ENCODE data around the gene STAT3.
"Not testable (repeated sequence)": the region's sequence is repeated elsewhere in the genome, so short reads cannot be mapped to it uniquely, and the experiment has no call there.

Gene STAT3

GRCh38 chr17:42372142-42372541, 16.1 kb downstream of the STAT3 start:
- Histone ChIP-seq H3K4me3 (ENCODE audit: insufficient read depth in 1 of 2, low read depth in 1 of 2, low read length in 2 of 2) (no peak overlapping the region), H2AFZ (ENCODE audit: low read depth, low read length) (no peak overlapping the region), H2BK5ac (ENCODE audit: low read depth, low read length, poor library complexity, severe bottlenecking) (no peak overlapping the region), H3K4me2 (ENCODE audit: low read length, poor library complexity, severe bottlenecking) (no peak overlapping the region), H3K27me3 (ENCODE audit: control insufficient read depth in 1 of 2, insufficient read depth in 1 of 2, low read length in 2 of 2) (no peaks in the 10 kb centered on the region), H3K9me3 (ENCODE audit: control insufficient read depth, low read length) (no peaks in the 10 kb centered on the region), H3K27ac (ENCODE audit: low read length, poor library complexity, severe bottlenecking) (no peak overlapping the region), H3K4ac (ENCODE audit: low read depth in 1 of 2, low read length in 2 of 2) (no peak overlapping the region), H4K8ac (ENCODE audit: low read length) (no peak overlapping the region), H3K36me3 (ENCODE audit: control insufficient read depth in 1 of 2, insufficient read depth in 2 of 2, low read depth in 1 of 2, low read length in 2 of 2) (peaks cover 3 to 18% of the 10 kb centered on the region in 2 experiments), H3K4me1 (ENCODE audit: control insufficient read depth, insufficient read depth, low read depth, low read length) (peaks cover 2% of the 10 kb centered on the region), H3K18ac (ENCODE audit: low read depth in 1 of 2, low read length in 2 of 2) (no peak overlapping the region), H2BK15ac (ENCODE audit: low read depth, poor library complexity, severe bottlenecking) (no peak overlapping the region), H2BK120ac (ENCODE audit: low read depth, low read length) (no peak overlapping the region), H3K14ac (ENCODE audit: low read length in 2 of 2) (no peak overlapping the region), H4K91ac (ENCODE audit: low read length) (no peak overlapping the region), H2AK5ac (ENCODE audit: low read length, severe bottlenecking) (no peak overlapping the region), H3K79me1 (replicated peaks; ENCODE audit: low read length, poor library complexity, severe bottlenecking) (peaks cover 2% of the 10 kb centered on the region), H3K9ac (ENCODE audit: low read length) (no peak overlapping the region), H2BK12ac (ENCODE audit: low read length in 2 of 2) (no peak overlapping the region), H3K23ac (ENCODE audit: low read length in 2 of 2) (no peak overlapping the region)
- DNase-seq = no peak

- H3K23ac ChIP-seq (ENCODE audit: low read length in 2 of 2); H4K8ac ChIP-seq (ENCODE audit: low read length); H3K18ac ChIP-seq (ENCODE audit: low read depth in 1 of 2, low read length in 2 of 2); H3K14ac ChIP-seq (ENCODE audit: low read length in 2 of 2); H2BK12ac ChIP-seq (ENCODE audit: low read length in 2 of 2); DNase-seq; H3K27me3 ChIP-seq (ENCODE audit: control insufficient read depth in 1 of 2, insufficient read depth in 1 of 2, low read length in 2 of 2); H2AFZ ChIP-seq (ENCODE audit: low read depth, low read length); H3K4me1 ChIP-seq (ENCODE audit: control insufficient read depth, insufficient read depth, low read depth, low read length); H2BK120ac ChIP-seq (ENCODE audit: low read depth, low read length); H4K91ac ChIP-seq (ENCODE audit: low read length); H3K79me1 ChIP-seq (replicated peaks; ENCODE audit: low read length, poor library complexity, severe bottlenecking); H2AK5ac ChIP-seq (ENCODE audit: low read length, severe bottlenecking); H3K4ac ChIP-seq (ENCODE audit: low read depth in 1 of 2, low read length in 2 of 2); H3K4me3 ChIP-seq (ENCODE audit: insufficient read depth in 1 of 2, low read depth in 1 of 2, low read length in 2 of 2); H2BK15ac ChIP-seq (ENCODE audit: low read depth, poor library complexity, severe bottlenecking); H3K9me3 ChIP-seq (ENCODE audit: control insufficient read depth, low read length); H2BK5ac ChIP-seq (ENCODE audit: low read depth, low read length, poor library complexity, severe bottlenecking); H3K27ac ChIP-seq (ENCODE audit: low read length, poor library complexity, severe bottlenecking); H3K9ac ChIP-seq (ENCODE audit: low read length); H3K4me2 ChIP-seq (ENCODE audit: low read length, poor library complexity, severe bottlenecking): not testable (repeated sequence)
- peaks cover 3 to 16% of the 10 kb centered on the region in 2 experiments for H3K36me3 ChIP-seq (ENCODE audit: control insufficient read depth in 1 of 2, insufficient read depth in 2 of 2, low read depth in 1 of 2, low read length in 2 of 2)
- WGBS = 86% methylated on average over 11 of the region's 12 CpGs
Measured at GRCh38 chr17:42368797-42369561, 19.3 kb downstream of the STAT3 start.

- not testable (repeated sequence) for H3K4me3 ChIP-seq (ENCODE audit: insufficient read depth in 1 of 2, low read depth in 1 of 2, low read length in 2 of 2); H2BK15ac ChIP-seq (ENCODE audit: low read depth, poor library complexity, severe bottlenecking); H3K4me2 ChIP-seq (ENCODE audit: low read length, poor library complexity, severe bottlenecking); DNase-seq; H3K14ac ChIP-seq (ENCODE audit: low read length in 2 of 2); H2BK120ac ChIP-seq (ENCODE audit: low read depth, low read length); H3K4me1 ChIP-seq (ENCODE audit: control insufficient read depth, insufficient read depth, low read depth, low read length); H2AK5ac ChIP-seq (ENCODE audit: low read length, severe bottlenecking); H4K91ac ChIP-seq (ENCODE audit: low read length); H2BK5ac ChIP-seq (ENCODE audit: low read depth, low read length, poor library complexity, severe bottlenecking); H2BK12ac ChIP-seq (ENCODE audit: low read length in 2 of 2); H4K8ac ChIP-seq (ENCODE audit: low read length); H3K4ac ChIP-seq (ENCODE audit: low read depth in 1 of 2, low read length in 2 of 2); H3K18ac ChIP-seq (ENCODE audit: low read depth in 1 of 2, low read length in 2 of 2); H3K9ac ChIP-seq (ENCODE audit: low read length); H3K9me3 ChIP-seq (ENCODE audit: control insufficient read depth, low read length); H2AFZ ChIP-seq (ENCODE audit: low read depth, low read length); H3K79me1 ChIP-seq (replicated peaks; ENCODE audit: low read length, poor library complexity, severe bottlenecking); H3K23ac ChIP-seq (ENCODE audit: low read length in 2 of 2); H3K27ac ChIP-seq (ENCODE audit: low read length, poor library complexity, severe bottlenecking); H3K27me3 ChIP-seq (ENCODE audit: control insufficient read depth in 1 of 2, insufficient read depth in 1 of 2, low read length in 2 of 2)
- 83% methylated on average over 4 of the region's 5 CpGs for WGBS
- H3K36me3 ChIP-seq (ENCODE audit: control insufficient read depth in 1 of 2, insufficient read depth in 2 of 2, low read depth in 1 of 2, low read length in 2 of 2) = peaks cover 3 to 14% of the 10 kb centered on the region in 2 experiments
Measured at GRCh38 chr17:42368310-42368709, 19.9 kb downstream of the STAT3 start.

- peaks cover 0 to 20% of the 10 kb centered on the region in 2 experiments for H3K36me3 ChIP-seq (ENCODE audit: control insufficient read depth in 1 of 2, insufficient read depth in 2 of 2, low read depth in 1 of 2, low read length in 2 of 2)
- H4K91ac ChIP-seq (ENCODE audit: low read length); H3K9me3 ChIP-seq (ENCODE audit: control insufficient read depth, low read length); H2BK5ac ChIP-seq (ENCODE audit: low read depth, low read length, poor library complexity, severe bottlenecking); H3K4ac ChIP-seq (ENCODE audit: low read depth in 1 of 2, low read length in 2 of 2); H3K9ac ChIP-seq (ENCODE audit: low read length); H3K4me3 ChIP-seq (ENCODE audit: insufficient read depth in 1 of 2, low read depth in 1 of 2, low read length in 2 of 2); H3K23ac ChIP-seq (ENCODE audit: low read length in 2 of 2); H2AFZ ChIP-seq (ENCODE audit: low read depth, low read length); H3K4me1 ChIP-seq (ENCODE audit: control insufficient read depth, insufficient read depth, low read depth, low read length); H3K27ac ChIP-seq (ENCODE audit: low read length, poor library complexity, severe bottlenecking); H3K14ac ChIP-seq (ENCODE audit: low read length in 2 of 2); H2BK120ac ChIP-seq (ENCODE audit: low read depth, low read length); H3K18ac ChIP-seq (ENCODE audit: low read depth in 1 of 2, low read length in 2 of 2); H2BK15ac ChIP-seq (ENCODE audit: low read depth, poor library complexity, severe bottlenecking); H3K27me3 ChIP-seq (ENCODE audit: control insufficient read depth in 1 of 2, insufficient read depth in 1 of 2, low read length in 2 of 2); H2BK12ac ChIP-seq (ENCODE audit: low read length in 2 of 2); H2AK5ac ChIP-seq (ENCODE audit: low read length, severe bottlenecking); H4K8ac ChIP-seq (ENCODE audit: low read length); H3K4me2 ChIP-seq (ENCODE audit: low read length, poor library complexity, severe bottlenecking); DNase-seq: not testable (repeated sequence)
- 88% methylated on average over 13 of the region's 13 CpGs for WGBS
- peaks cover 12% of the 10 kb centered on the region for H3K79me1 ChIP-seq (replicated peaks; ENCODE audit: low read length, poor library complexity, severe bottlenecking)
Measured at GRCh38 chr17:42366176-42367023, 21.8 kb downstream of the STAT3 start.
